Measurements from ENCODE around the gene PRICKLE2. TPM values are rescaled to one million over a fixed set of nuclear protein-coding genes. Genes with fewer than 3 reads are reported as not detected.

Gene PRICKLE2
- total and polyA plus RNA-seq, 10 of the 15 experiments (the other 5 are each of a cell fraction or from before 2014, with no cell fraction given) = 0.11 to 2.6 (median 0.69) TPM

DNA sequence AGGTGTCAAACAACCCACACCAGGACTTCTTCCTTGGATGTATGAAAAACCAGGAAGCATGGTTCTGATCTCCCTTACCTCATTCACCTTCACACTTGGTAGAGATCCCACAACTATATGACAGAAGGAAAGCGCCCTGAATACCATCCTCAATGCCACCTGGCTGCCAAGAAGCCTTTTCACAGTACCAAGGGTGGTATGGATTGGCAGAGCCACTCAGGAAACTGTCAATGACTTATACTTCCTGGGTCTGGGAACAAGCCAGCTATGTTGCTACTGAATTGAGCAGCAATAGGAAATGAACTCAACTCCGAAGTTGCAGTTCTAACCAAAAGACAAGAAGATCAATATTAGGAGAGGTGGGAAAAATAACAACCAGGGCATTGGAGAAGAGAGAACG lies 129.5 kb downstream of the PRICKLE2 start (continued):
- TF ChIP-seq, protein P1, sequence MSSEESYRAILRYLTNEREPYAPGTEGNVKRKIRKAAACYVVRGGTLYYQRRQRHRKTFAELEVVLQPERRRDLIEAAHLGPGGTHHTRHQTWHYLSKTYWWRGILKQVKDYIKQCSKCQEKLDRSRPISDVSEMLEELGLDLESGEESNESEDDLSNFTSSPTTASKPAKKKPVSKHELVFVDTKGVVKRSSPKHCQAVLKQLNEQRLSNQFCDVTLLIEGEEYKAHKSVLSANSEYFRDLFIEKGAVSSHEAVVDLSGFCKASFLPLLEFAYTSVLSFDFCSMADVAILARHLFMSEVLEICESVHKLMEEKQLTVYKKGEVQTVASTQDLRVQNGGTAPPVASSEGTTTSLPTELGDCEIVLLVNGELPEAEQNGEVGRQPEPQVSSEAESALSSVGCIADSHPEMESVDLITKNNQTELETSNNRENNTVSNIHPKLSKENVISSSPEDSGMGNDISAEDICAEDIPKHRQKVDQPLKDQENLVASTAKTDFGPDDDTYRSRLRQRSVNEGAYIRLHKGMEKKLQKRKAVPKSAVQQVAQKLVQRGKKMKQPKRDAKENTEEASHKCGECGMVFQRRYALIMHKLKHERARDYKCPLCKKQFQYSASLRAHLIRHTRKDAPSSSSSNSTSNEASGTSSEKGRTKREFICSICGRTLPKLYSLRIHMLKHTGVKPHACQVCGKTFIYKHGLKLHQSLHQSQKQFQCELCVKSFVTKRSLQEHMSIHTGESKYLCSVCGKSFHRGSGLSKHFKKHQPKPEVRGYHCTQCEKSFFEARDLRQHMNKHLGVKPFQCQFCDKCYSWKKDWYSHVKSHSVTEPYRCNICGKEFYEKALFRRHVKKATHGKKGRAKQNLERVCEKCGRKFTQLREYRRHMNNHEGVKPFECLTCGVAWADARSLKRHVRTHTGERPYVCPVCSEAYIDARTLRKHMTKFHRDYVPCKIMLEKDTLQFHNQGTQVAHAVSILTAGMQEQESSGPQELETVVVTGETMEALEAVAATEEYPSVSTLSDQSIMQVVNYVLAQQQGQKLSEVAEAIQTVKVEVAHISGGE (CRISPR knock-in tag; IDR thresholded peaks at IDR 0.05) = no peak
- TF ChIP-seq SUPT20H (IDR thresholded peaks at IDR 0.05; ENCODE audit: borderline replicate concordance, control insufficient read depth, low read depth, low read length) (no peak), CHD1 (IDR thresholded peaks at IDR 0.05; ENCODE audit: low read depth, low read length) (no peak), POLR2AphosphoS2 (IDR thresholded peaks at IDR 0.05; ENCODE audit: low read depth, low read length) (no peak), MYC (IDR thresholded peaks at IDR 0.05; ENCODE audit: insufficient read depth, insufficient read length, insufficient replicate concordance, low read length, severe bottlenecking) (no peak), RAD51 (IDR thresholded peaks at IDR 0.05) (no peak)
- TF ChIP-seq, protein P2, sequence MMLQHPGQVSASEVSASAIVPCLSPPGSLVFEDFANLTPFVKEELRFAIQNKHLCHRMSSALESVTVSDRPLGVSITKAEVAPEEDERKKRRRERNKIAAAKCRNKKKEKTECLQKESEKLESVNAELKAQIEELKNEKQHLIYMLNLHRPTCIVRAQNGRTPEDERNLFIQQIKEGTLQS (IDR thresholded peaks at IDR 0.05; ENCODE audit: borderline replicate concordance, extremely low read depth, low read depth, low read length) = no peak

DNA sequence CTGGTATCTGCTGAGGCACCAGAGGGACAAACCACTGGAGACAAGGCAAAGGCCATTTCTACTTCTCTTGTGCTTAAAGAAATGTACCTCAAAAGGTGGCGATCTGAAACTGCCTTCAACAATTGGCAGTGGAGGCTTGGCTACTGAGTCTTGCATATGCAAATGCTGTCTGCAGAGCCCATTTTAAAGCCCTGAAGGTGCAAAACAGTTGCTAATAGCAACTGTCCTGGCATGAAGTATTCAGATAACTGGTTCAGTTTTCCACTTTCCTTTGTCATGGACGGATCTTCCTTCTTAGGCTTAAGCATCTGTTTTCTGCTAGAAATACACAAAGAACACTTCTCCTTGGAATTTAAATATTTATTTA lies 130.6 kb downstream of the PRICKLE2 start:
- ChIA-PET SMC1A (ENCODE audit: uncharacterized antibody, unreplicated experiment) (no interaction called here), POLR2A (no interaction called here), RAD21 (ENCODE audit: unreplicated experiment) (no interaction called here), CTCF (interaction anchor here (2.7 kb wide), 1 partner anchor 10 kb away, joined by 6 read pairs; no protein-coding TSS in a partner anchor)
- FAIRE-seq (no peak), ATAC-seq (no peak), DNase-seq (ENCODE audit: low read depth, low spot score) (no peak)
- Histone ChIP-seq H3K36me3 (ENCODE audit: control insufficient read depth in 2 of 2, insufficient read depth in 2 of 2, low read length in 1 of 2) (no peaks in the 10 kb centered on the region), H3K79me2 (ENCODE audit: control insufficient read depth, insufficient read depth, low read length) (no peaks in the 10 kb centered on the region), H3K9ac (ENCODE audit: control insufficient read depth, insufficient read depth, low read length) (no peak overlapping the region), H3K4me2 (ENCODE audit: control insufficient read depth, insufficient read depth) (no peak overlapping the region), H3K27me3 (replicated peaks in 1 of 2; ENCODE audit: control insufficient read depth in 2 of 2, insufficient read depth in 2 of 2, low read length in 1 of 2) (no peaks in the 10 kb centered on the region), H3K27ac (ENCODE audit: control insufficient read depth, insufficient read depth) (no peak overlapping the region), H3K4me1 (ENCODE audit: control insufficient read depth, insufficient read depth, low read length) (no peaks in the 10 kb centered on the region), H3K9me3 (replicated peaks; ENCODE audit: control insufficient read depth, insufficient read depth, low read length) (no peaks in the 10 kb centered on the region), H2AFZ (ENCODE audit: control insufficient read depth, low read depth, low read length) (no peak overlapping the region), H3K4me3 (no peak overlapping the region), H4K20me1 (ENCODE audit: control insufficient read depth, insufficient read depth) (no peaks in the 10 kb centered on the region)
- in situ Hi-C loops (cut with MboI) = no loop called here
- intact Hi-C loops (cut with micrococcal nuclease; ENCODE audit: unreplicated experiment) = no loop called here
- 67% methylated on average over 2 of the region's 2 CpGs for WGBS (ENCODE audit: insufficient coverage, insufficient replicate concordance, low lambda C conversion rate, missing lambda C conversion rate)
- no TSS peak for BruUV-seq (replicated peaks)
- TF ChIP-seq ZZZ3 (IDR thresholded peaks at IDR 0.05; ENCODE audit: control insufficient read depth, insufficient read length, low read depth) (no peak), KLF5 (IDR thresholded peaks at IDR 0.05; ENCODE audit: partially characterized antibody) (no peak), HDAC6 (IDR thresholded peaks at IDR 0.05; ENCODE audit: unreplicated experiment) (no peak), RELA (IDR thresholded peaks at IDR 0.05; ENCODE audit: borderline replicate concordance, partially characterized antibody) (no peak), CBFB (IDR thresholded peaks at IDR 0.05; ENCODE audit: low read depth) (no peak), CHD2 (IDR thresholded peaks at IDR 0.05; ENCODE audit: borderline replicate concordance, low read depth, low read length) (no peak), ATF7 (IDR thresholded peaks at IDR 0.05; ENCODE audit: low read depth) (no peak), ZNF622 (IDR thresholded peaks at IDR 0.05) (no peak)

All from GM12878 (cell line).